Natural killer cell (primary cell): Measurements from ENCODE around the gene CABCOCO1. TPM values are rescaled to one million over a fixed set of nuclear protein-coding genes. Genes with fewer than 3 reads are reported as not detected.

Experiments
- ATAC-seq, 3 donors: fragments of 150-1000 bp in 2 of 3; fragments of 200-7000 bp in 1 of 3; cut with Tn5 transposase; 1 replicate in 1 of 3; 2 replicates in 2 of 3; pipeline ENCODE4 v1.10.0; 2021; ENCODE audit warnings: mild to moderate bottlenecking in 2 of 3, moderate library complexity in 2 of 3
- DNase-seq, 2 donors: peaks; one replicate each; pipeline versions ENCODE4 v3.0.0 to v3.0.0-alpha.2; 2013 to 2021; ENCODE audit warnings: mixed read lengths in 1 of 2
- H3K27ac ChIP-seq: one replicate; pipeline ENCODE4 v1.5.1; 2013; ENCODE audit warnings: mild to moderate bottlenecking, low read length
- H3K27me3 ChIP-seq: one replicate; pipeline ENCODE4 v1.6.1; 2013; ENCODE audit warnings: low read length; ENCODE audit not compliant: control insufficient read depth, insufficient read depth
- H3K36me3 ChIP-seq: one replicate; pipeline ENCODE4 v1.6.1; 2013; ENCODE audit warnings: low read length; ENCODE audit not compliant: control insufficient read depth, insufficient read depth
- H3K4me1 ChIP-seq: one replicate; pipeline ENCODE4 v1.6.1; 2013; ENCODE audit warnings: low read length; ENCODE audit not compliant: control insufficient read depth, insufficient read depth
- H3K4me3 ChIP-seq: one replicate; pipeline ENCODE4 v1.5.1; 2013; ENCODE audit warnings: low read length
- H3K9me3 ChIP-seq: one replicate; pipeline ENCODE4 v1.6.1; 2013; ENCODE audit warnings: low read length; ENCODE audit not compliant: control insufficient read depth, insufficient read depth
- H3K27ac Mint-ChIP-seq, 2 donors: one replicate each; pipeline ENCODE4 v1.8.0; 2022; ENCODE audit warnings: mild to moderate bottlenecking in 2 of 2, mixed read lengths in 2 of 2, moderate library complexity in 1 of 2
- H3K27me3 Mint-ChIP-seq, 2 donors: one replicate each; pipeline ENCODE4 v1.8.0; 2022; ENCODE audit warnings: low read depth in 2 of 2, mixed read lengths in 2 of 2
- H3K36me3 Mint-ChIP-seq: one replicate; pipeline ENCODE4 v1.8.0; 2022; ENCODE audit warnings: mixed read lengths
- H3K4me1 Mint-ChIP-seq, 2 donors: one replicate each; pipeline ENCODE4 v1.8.0; 2022; ENCODE audit warnings: mixed read lengths in 2 of 2
- H3K4me3 Mint-ChIP-seq: one replicate; pipeline ENCODE4 v1.8.0; 2022; ENCODE audit warnings: mild to moderate bottlenecking, moderate library complexity, mixed read lengths
- H3K9me3 Mint-ChIP-seq, 2 donors: one replicate each; pipeline ENCODE4 v1.8.0; 2022; ENCODE audit warnings: mixed read lengths in 2 of 2
- whole genome bisulfite sequencing: methylation state at CpG from one replicate; pipeline ENCODE4 v1.1.7; 2013; ENCODE audit warnings: missing lambda C conversion rate; ENCODE audit not compliant: insufficient coverage; 5-methylcytosine and 5-hydroxymethylcytosine counted together
- intact Hi-C: fragments of 100-400 bp; cut with micrococcal nuclease; formaldehyde crosslinking; loops from one replicate; pipeline ENCODE4 v1.14.2; 2022
- total RNA-seq, 4 donors: library from RNA; stranded (reverse); fragments of 120-200 nt in 1 of 4; gene quantifications; one replicate each; pipeline versions ENCODE4 v1.2.3 to v1.2.4, GENCODE V29; 2013 to 2022
- TF ChIP-seq, protein P1 (sequence below): fragments of 200-600 bp; IDR thresholded peaks from one replicate; pipeline ENCODE4 v1.8.0; 2022; ENCODE audit warnings: antibody characterized with exemption

Gene CABCOCO1
- total RNA-seq, 3 donors from 2014 or later (not counting 1 experiment from before 2014, with no cell fraction given): not detected

DNA sequence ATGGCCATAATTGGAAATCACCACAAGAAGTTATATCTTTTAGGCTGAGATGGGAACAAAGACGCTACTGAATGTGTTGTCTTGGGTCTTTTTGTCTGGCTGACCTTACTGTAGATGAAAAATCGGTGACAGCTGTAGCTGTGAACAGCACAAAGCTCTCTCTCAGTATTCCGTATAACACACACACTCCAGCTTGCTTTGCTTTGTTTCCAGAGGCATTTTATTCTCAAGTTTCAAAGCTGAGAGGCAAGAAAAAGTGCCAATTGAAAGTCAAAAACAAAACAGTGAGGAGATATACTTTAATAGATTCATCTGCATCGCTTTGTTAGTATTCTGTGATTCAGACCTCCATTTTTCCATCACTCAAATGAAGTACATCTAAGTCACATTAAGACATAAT, 39.6 kb upstream of the CABCOCO1 start:
- Histone ChIP-seq H3K27me3 (no peaks in the 10 kb centered on the region), H3K27ac (no peak overlapping the region), H3K36me3 (no peaks in the 10 kb centered on the region), H3K4me1 (no peaks in the 10 kb centered on the region), H3K9me3 (no peaks in the 10 kb centered on the region), H3K4me3 (no peak overlapping the region)
- no peak overlapping the region for H3K27ac Mint-ChIP-seq
- intact Hi-C loops: no loop called here
- H3K4me3 Mint-ChIP-seq: no peak overlapping the region
- no peak for DNase-seq
- no peaks in the 10 kb centered on the region for H3K36me3 Mint-ChIP-seq
- no peaks in the 10 kb centered on the region for H3K9me3 Mint-ChIP-seq
- TF ChIP-seq, protein P1, sequence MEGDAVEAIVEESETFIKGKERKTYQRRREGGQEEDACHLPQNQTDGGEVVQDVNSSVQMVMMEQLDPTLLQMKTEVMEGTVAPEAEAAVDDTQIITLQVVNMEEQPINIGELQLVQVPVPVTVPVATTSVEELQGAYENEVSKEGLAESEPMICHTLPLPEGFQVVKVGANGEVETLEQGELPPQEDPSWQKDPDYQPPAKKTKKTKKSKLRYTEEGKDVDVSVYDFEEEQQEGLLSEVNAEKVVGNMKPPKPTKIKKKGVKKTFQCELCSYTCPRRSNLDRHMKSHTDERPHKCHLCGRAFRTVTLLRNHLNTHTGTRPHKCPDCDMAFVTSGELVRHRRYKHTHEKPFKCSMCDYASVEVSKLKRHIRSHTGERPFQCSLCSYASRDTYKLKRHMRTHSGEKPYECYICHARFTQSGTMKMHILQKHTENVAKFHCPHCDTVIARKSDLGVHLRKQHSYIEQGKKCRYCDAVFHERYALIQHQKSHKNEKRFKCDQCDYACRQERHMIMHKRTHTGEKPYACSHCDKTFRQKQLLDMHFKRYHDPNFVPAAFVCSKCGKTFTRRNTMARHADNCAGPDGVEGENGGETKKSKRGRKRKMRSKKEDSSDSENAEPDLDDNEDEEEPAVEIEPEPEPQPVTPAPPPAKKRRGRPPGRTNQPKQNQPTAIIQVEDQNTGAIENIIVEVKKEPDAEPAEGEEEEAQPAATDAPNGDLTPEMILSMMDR: no peak
- H3K4me1 Mint-ChIP-seq: peaks cover 5% of the 10 kb centered on the region in 2 donors
- H3K27me3 Mint-ChIP-seq: peaks cover 3 to 22% of the 10 kb centered on the region in 2 donors
- 72% methylated on average over 3 of the region's 4 CpGs for WGBS
- no peak for ATAC-seq

- Histone ChIP-seq H3K9me3 (no peaks in the 10 kb centered on the region), H3K4me1 (no peaks in the 10 kb centered on the region), H3K4me3 (no peak overlapping the region), H3K36me3 (no peaks in the 10 kb centered on the region), H3K27me3 (no peaks in the 10 kb centered on the region), H3K27ac (no peak overlapping the region)
- TF ChIP-seq, protein P1: no peak
- Mint-ChIP-seq H3K4me3 (no peak overlapping the region), H3K27me3 (peaks cover 3 to 13% of the 10 kb centered on the region in 2 donors), H3K27ac (no peak overlapping the region), H3K9me3 (no peaks in the 10 kb centered on the region), H3K4me1 (peaks cover 5% of the 10 kb centered on the region in 2 donors), H3K36me3 (no peaks in the 10 kb centered on the region)
- 96% methylated on average over 2 of the region's 2 CpGs for WGBS
- no peak for ATAC-seq
- intact Hi-C loops: no loop called here
- no peak for DNase-seq
Observed at GRCh38 chr10:61626209-61626608, 36.5 kb upstream of the CABCOCO1 start.

DNA sequence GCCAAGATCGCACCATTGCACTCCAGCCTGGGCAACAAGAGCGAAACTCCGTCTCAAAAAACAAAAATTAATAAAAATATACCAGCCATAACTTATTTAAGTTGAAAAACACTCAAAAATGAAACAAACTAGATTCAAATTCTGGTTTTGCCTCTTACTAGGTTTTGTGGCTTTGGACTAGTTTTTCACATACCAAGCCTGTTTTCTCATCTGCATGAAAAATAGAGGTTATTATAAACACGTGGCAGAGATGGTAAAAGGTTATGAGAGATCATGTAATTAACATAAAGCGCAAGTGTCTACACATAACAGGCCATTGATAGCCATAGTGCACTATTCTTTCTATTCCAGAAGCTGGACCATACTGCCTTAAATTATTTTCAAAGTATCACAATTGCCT, 35.5 kb upstream of the CABCOCO1 start:
- Mint-ChIP-seq H3K9me3 (no peaks in the 10 kb centered on the region), H3K4me3 (no peak overlapping the region), H3K27me3 (peaks cover 3% of the 10 kb centered on the region in 2 donors), H3K36me3 (no peaks in the 10 kb centered on the region), H3K27ac (no peak overlapping the region), H3K4me1 (peaks cover 5% of the 10 kb centered on the region in 2 donors)
- intact Hi-C loops: no loop called here
- 79% methylated on average over 4 of the region's 5 CpGs for WGBS
- Histone ChIP-seq H3K27me3 (no peaks in the 10 kb centered on the region), H3K9me3 (no peaks in the 10 kb centered on the region), H3K4me3 (no peak overlapping the region), H3K27ac (no peak overlapping the region), H3K36me3 (no peaks in the 10 kb centered on the region), H3K4me1 (no peaks in the 10 kb centered on the region)
- TF ChIP-seq, protein P1: no peak
- DNase-seq: no peak
- ATAC-seq: no peak

DNA sequence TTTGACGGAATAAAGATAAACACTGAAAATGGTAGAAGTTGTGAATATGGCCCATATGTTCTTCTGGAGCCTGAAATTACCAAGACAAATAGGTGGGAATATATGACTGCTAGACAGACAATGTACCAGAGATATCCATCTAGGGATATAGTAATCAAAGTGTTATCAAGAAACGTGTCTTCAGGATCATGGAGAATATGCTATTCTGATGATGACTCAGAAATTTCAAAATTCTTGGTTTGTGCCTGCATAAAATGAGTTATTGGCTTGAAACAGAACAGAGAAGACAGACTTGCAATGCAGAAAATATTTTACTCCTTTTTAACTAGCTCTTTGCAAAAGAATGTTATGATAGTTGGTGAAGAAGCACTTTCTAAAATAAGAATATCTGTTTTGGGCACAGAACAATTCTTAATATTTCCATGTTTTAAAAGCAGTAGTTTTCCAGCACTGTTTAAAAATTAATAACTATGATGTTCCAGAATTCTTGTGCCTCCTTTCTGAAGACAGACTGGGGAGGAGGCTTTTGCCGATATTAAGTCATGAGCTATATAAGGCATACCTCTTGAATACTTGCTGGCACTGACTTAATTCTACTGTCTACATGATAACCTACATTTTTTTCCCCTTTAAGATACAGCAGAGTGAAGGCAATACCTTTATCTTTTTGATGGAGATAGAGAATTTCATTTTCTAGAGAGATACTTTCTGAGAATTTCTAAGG, 34.4 kb upstream of the CABCOCO1 start:
- Mint-ChIP-seq H3K4me1 (peaks cover 5% of the 10 kb centered on the region in 2 donors), H3K4me3 (no peak overlapping the region), H3K9me3 (no peaks in the 10 kb centered on the region), H3K27me3 (peaks cover 0 to 3% of the 10 kb centered on the region in 2 donors), H3K27ac (no peak overlapping the region), H3K36me3 (no peaks in the 10 kb centered on the region)
- Histone ChIP-seq H3K36me3 (no peaks in the 10 kb centered on the region), H3K27ac (no peak overlapping the region), H3K4me1 (no peaks in the 10 kb centered on the region), H3K27me3 (no peaks in the 10 kb centered on the region), H3K9me3 (no peaks in the 10 kb centered on the region), H3K4me3 (no peak overlapping the region)
- DNase-seq: no peak
- TF ChIP-seq, protein P1: no peak
- intact Hi-C loops: no loop called here
- 93% methylated on average over 2 of the region's 3 CpGs for WGBS
- ATAC-seq: no peak
